ENCODE results near the gene MACO1.

Gene MACO1

GRCh38 chr1:25536124-25536523 is 105.4 kb downstream of the MACO1 start:
- DNase-seq: no peak
- intact Hi-C loops (cut with DNase I): no loop called here

GRCh38 chr1:25537153-25537831 is 106.6 kb downstream of the MACO1 start:
- intact Hi-C loops (cut with DNase I): no loop called here
- DNase-seq: no peak

GRCh38 chr1:25538191-25538767 is 107.6 kb downstream of the MACO1 start:
- no peak for DNase-seq
- intact Hi-C loops (cut with DNase I): no loop called here

- intact Hi-C loops (cut with DNase I): loop anchor here (10.0 kb wide), 1 partner anchor 254 kb away; no protein-coding TSS in a partner anchor
- no peak for DNase-seq
These were observed 110.1 kb downstream of the MACO1 start for GRCh38 chr1:25540750-25541342.

GRCh38 chr1:25541425-25541824 is 110.7 kb downstream of the MACO1 start:
- DNase-seq: no peak
- intact Hi-C loops (cut with DNase I): loop anchor here (10.0 kb wide), 1 partner anchor 253 kb away; no protein-coding TSS in a partner anchor

GRCh38 chr1:25541889-25542658 is 111.4 kb downstream of the MACO1 start:
- peak in 1 of 10 donors; percentile 48 for DNase-seq
- intact Hi-C loops (cut with DNase I): loop anchor here (10.0 kb wide), 1 partner anchor 253 kb away; no protein-coding TSS in a partner anchor

- intact Hi-C loops (cut with DNase I): loop anchor here (10.0 kb wide), 1 partner anchor 252 kb away; no protein-coding TSS in a partner anchor
- DNase-seq: no peak
These were observed 112.3 kb downstream of the MACO1 start for GRCh38 chr1:25543005-25543424.

- peak; percentile 57 to 97 (median 68) for DNase-seq
- intact Hi-C loops (cut with DNase I): loop anchor here (10.0 kb wide), 1 partner anchor 251 kb away; no protein-coding TSS in a partner anchor
These were observed 112.9 kb downstream of the MACO1 start, which contains the start of gene LDLRAP1 for GRCh38 chr1:25543425-25544242. Gene LDLRAP1 (plus strand): TSS chr1:25543606. CDS start chr1:25543699, 93 bp downstream.

GRCh38 chr1:25544243-25544764 is 113.6 kb downstream of the MACO1 start:
- intact Hi-C loops (cut with DNase I): loop anchor here (10.0 kb wide), 1 partner anchor 250 kb away; no protein-coding TSS in a partner anchor
- DNase-seq: peak in 1 of 10 donors; percentile 76

- intact Hi-C loops (cut with DNase I): loop anchor here (10.0 kb wide), 1 partner anchor 250 kb away; no protein-coding TSS in a partner anchor
- peak in 9 of 10 donors; percentile 45 to 94 (median 64) for DNase-seq
These were observed 114.1 kb downstream of the MACO1 start for GRCh38 chr1:25544819-25545218.

- intact Hi-C loops (cut with DNase I): loop anchor here (10.0 kb wide), 1 partner anchor 249 kb away; no protein-coding TSS in a partner anchor
These were observed 115.1 kb downstream of the MACO1 start for GRCh38 chr1:25545767-25546166.

GRCh38 chr1:25546193-25546592 is 115.5 kb downstream of the MACO1 start:
- intact Hi-C loops (cut with DNase I): loop anchor here (10.0 kb wide), 1 partner anchor 249 kb away; no protein-coding TSS in a partner anchor

More at GRCh38 chr1:25545767-25546166, 115.1 kb downstream of the MACO1 start:
- DNase-seq: no peak

GRCh38 chr1:25548601-25549000 is 117.9 kb downstream of the MACO1 start:
- DNase-seq: no peak

More at GRCh38 chr1:25546193-25546592, 115.5 kb downstream of the MACO1 start:
- DNase-seq: no peak

GRCh38 chr1:25549273-25550154 is 118.8 kb downstream of the MACO1 start:
- DNase-seq: peak in 1 of 10 donors; percentile 69
- intact Hi-C loops (cut with DNase I): loop anchor here (10.0 kb wide), 1 partner anchor 245 kb away; no protein-coding TSS in a partner anchor

More at GRCh38 chr1:25548601-25549000, 117.9 kb downstream of the MACO1 start:
- intact Hi-C loops (cut with DNase I): loop anchor here (10.0 kb wide), 1 partner anchor 246 kb away; no protein-coding TSS in a partner anchor
